ENCODE results near the gene RAD51B.

Gene RAD51B

DNA sequence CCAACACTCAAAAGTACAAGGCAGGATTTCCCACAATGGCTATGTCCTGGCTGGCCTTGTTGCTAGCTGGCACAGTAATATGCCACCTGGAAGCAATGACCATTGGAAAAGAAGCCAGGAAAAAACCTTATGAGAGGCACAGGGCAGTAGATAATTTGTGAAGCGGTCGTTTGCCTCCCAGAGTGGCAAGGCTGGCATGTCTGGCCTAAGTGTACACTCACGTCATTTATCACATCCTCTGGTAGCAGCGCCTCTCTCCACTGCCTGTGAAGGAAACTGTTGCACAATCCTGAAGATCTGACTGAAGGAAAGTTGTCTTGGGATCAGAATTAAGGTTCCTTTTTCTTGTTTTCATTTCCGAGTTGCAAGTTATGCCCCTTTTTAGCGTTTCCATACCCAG, 564.8 kb downstream of the RAD51B start:
- H3K27ac ChIP-seq (ENCODE audit: low read depth, low read length): peak overlapping the region; percentile 64
- H3K9ac ChIP-seq (ENCODE audit: low read length in 5 of 5): peak overlapping the region in 2 of 5 donors; percentile 33 to 62
- no peaks in the 10 kb centered on the region for H3K36me3 ChIP-seq (ENCODE audit: control insufficient read depth in 5 of 5, insufficient read depth in 5 of 5, low read length in 5 of 5)
- peaks cover 2 to 53% (median 29%) of the 10 kb centered on the region in 5 donors for H3K4me1 ChIP-seq (ENCODE audit: control insufficient read depth in 5 of 5, insufficient read depth in 5 of 5, low read length in 5 of 5)
- H3K4me3 ChIP-seq (ENCODE audit: low read depth in 1 of 5, low read length in 5 of 5): no peak overlapping the region
- H3K9me3 ChIP-seq (ENCODE audit: control insufficient read depth in 5 of 5, low read length in 5 of 5): no peaks in the 10 kb centered on the region
- no peaks in the 10 kb centered on the region for H3K27me3 ChIP-seq (ENCODE audit: control insufficient read depth in 5 of 5, insufficient read depth in 4 of 5, low read length in 5 of 5)

DNA sequence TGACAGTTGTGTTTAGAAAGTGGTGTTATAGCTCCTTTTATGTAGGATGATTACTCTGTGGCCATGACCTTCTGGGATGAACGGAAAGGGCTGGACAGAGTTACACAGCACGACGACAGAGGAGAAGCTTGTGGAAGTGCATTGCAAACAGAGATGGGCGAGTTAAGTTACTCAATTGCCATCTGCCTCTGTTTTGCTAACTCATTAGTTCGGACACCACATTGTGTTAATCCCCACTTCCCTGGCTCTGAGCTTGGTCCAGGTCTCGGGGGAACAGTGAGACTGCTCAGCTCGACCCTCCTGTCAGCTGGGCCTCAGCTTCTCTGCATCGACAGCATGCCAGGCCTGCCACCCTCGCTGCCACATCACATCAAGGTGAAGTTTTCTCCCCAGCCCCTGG, 565.3 kb downstream of the RAD51B start:
- H3K9me3 ChIP-seq (ENCODE audit: control insufficient read depth in 5 of 5, low read length in 5 of 5): no peaks in the 10 kb centered on the region
- no peaks in the 10 kb centered on the region for H3K36me3 ChIP-seq (ENCODE audit: control insufficient read depth in 5 of 5, insufficient read depth in 5 of 5, low read length in 5 of 5)
- peak overlapping the region; percentile 64 for H3K27ac ChIP-seq (ENCODE audit: low read depth, low read length)
- peak overlapping the region in 1 of 5 donors; percentile 62 for H3K9ac ChIP-seq (ENCODE audit: low read length in 5 of 5)
- H3K4me3 ChIP-seq (ENCODE audit: low read depth in 1 of 5, low read length in 5 of 5): no peak overlapping the region
- no peaks in the 10 kb centered on the region for H3K27me3 ChIP-seq (ENCODE audit: control insufficient read depth in 5 of 5, insufficient read depth in 4 of 5, low read length in 5 of 5)
- peaks cover 2 to 47% (median 27%) of the 10 kb centered on the region in 5 donors for H3K4me1 ChIP-seq (ENCODE audit: control insufficient read depth in 5 of 5, insufficient read depth in 5 of 5, low read length in 5 of 5)

DNA sequence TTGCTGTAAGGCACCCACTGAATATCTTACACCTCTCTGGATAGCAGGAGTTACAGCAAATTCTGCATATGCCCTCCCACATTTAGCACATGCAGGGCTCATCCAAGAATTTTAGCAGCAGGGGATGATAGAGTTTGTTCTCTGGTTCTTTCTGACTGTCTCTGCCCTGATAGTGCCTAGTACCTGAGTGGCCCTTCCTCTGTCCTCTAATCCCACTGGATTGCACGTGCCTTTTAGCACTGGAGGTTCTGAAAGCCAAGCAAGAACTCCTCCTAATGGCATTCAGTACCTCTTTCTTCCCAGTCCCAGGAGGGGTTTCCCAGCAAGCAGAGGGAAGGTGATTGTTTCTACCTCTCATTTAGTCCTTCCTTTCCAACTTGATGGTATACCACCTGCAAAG, 566.9 kb downstream of the RAD51B start:
- Histone ChIP-seq H3K27ac (ENCODE audit: low read depth, low read length) (no peak overlapping the region), H3K4me1 (ENCODE audit: control insufficient read depth in 5 of 5, insufficient read depth in 5 of 5, low read length in 5 of 5) (peaks cover 2 to 49% (median 26%) of the 10 kb centered on the region in 5 donors), H3K9ac (ENCODE audit: low read length in 5 of 5) (no peak overlapping the region), H3K4me3 (ENCODE audit: low read depth in 1 of 5, low read length in 5 of 5) (no peak overlapping the region), H3K27me3 (ENCODE audit: control insufficient read depth in 5 of 5, insufficient read depth in 4 of 5, low read length in 5 of 5) (no peaks in the 10 kb centered on the region), H3K9me3 (ENCODE audit: control insufficient read depth in 5 of 5, low read length in 5 of 5) (no peaks in the 10 kb centered on the region), H3K36me3 (ENCODE audit: control insufficient read depth in 5 of 5, insufficient read depth in 5 of 5, low read length in 5 of 5) (no peaks in the 10 kb centered on the region)

DNA sequence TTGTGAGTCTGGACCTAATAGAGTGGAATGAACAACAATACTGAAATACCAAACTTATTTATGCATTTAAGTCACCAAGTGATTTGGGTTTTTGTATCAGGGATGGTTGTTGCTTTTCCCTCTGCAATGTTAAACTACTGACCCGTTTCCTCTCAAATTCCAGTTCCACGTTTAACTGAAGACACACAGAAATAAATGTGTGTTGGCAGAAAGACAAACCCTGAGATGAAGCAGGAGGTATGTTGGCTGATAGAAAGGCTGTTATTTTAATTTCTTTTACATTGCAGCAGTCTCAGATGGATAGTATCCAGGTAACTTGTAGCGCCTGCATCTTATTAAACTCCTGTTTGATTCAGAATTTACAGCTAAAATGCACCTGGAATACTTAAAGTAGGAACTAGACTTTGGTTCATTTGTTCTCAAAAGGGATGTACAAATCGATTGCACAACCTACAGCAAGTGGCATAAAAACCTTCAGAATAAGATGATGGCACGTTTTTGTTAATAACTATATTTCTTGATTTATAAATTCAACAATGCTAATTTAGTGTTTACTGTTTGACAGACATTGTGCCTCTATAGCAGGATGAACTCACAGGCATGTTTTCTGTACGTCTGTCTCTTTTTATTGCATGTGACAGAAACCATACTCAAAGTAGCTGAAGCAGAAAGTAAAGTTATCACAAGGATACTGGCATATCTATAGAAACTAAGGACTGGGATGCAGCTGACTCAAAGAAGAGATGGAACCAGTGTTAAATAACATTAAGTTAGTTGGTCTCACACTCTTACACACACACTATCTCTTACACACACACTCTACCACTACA, 567.6 kb downstream of the RAD51B start:
- H3K9ac ChIP-seq (ENCODE audit: low read length in 5 of 5): no peak overlapping the region
- no peaks in the 10 kb centered on the region for H3K9me3 ChIP-seq (ENCODE audit: control insufficient read depth in 5 of 5, low read length in 5 of 5)
- H3K4me3 ChIP-seq (ENCODE audit: low read depth in 1 of 5, low read length in 5 of 5): no peak overlapping the region
- no peaks in the 10 kb centered on the region for H3K27me3 ChIP-seq (ENCODE audit: control insufficient read depth in 5 of 5, insufficient read depth in 4 of 5, low read length in 5 of 5)
- no peaks in the 10 kb centered on the region for H3K36me3 ChIP-seq (ENCODE audit: control insufficient read depth in 5 of 5, insufficient read depth in 5 of 5, low read length in 5 of 5)
- peaks cover 4 to 56% (median 33%) of the 10 kb centered on the region in 5 donors for H3K4me1 ChIP-seq (ENCODE audit: control insufficient read depth in 5 of 5, insufficient read depth in 5 of 5, low read length in 5 of 5)
- H3K27ac ChIP-seq (ENCODE audit: low read depth, low read length): no peak overlapping the region

DNA sequence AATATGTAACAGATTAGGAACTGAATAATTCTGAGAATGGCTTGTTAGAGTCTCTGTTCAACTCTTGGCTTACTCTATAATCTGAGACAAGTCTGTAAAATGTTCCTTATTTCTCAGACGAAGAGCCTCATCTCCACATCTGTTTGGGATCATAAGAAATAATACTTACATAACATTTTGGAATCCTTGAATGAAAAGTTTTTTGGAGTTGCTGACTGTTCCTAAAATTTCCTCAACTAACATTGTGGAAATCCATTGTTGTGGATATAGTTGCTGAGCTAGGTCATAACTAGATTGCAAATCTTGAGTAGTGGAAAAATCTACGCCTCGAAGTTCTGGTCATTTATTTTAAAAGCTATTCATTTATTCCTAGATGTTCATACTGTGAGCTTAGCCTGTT, 570.4 kb downstream of the RAD51B start:
- Histone ChIP-seq H3K9ac (ENCODE audit: low read length in 5 of 5) (no peak overlapping the region), H3K9me3 (ENCODE audit: control insufficient read depth in 5 of 5, low read length in 5 of 5) (no peaks in the 10 kb centered on the region), H3K4me1 (ENCODE audit: control insufficient read depth in 5 of 5, insufficient read depth in 5 of 5, low read length in 5 of 5) (peaks cover 6 to 69% (median 50%) of the 10 kb centered on the region in 5 donors), H3K4me3 (ENCODE audit: low read depth in 1 of 5, low read length in 5 of 5) (no peak overlapping the region), H3K27ac (ENCODE audit: low read depth, low read length) (peak overlapping the region; percentile 95), H3K36me3 (ENCODE audit: control insufficient read depth in 5 of 5, insufficient read depth in 5 of 5, low read length in 5 of 5) (no peaks in the 10 kb centered on the region), H3K27me3 (ENCODE audit: control insufficient read depth in 5 of 5, insufficient read depth in 4 of 5, low read length in 5 of 5) (no peaks in the 10 kb centered on the region)

DNA sequence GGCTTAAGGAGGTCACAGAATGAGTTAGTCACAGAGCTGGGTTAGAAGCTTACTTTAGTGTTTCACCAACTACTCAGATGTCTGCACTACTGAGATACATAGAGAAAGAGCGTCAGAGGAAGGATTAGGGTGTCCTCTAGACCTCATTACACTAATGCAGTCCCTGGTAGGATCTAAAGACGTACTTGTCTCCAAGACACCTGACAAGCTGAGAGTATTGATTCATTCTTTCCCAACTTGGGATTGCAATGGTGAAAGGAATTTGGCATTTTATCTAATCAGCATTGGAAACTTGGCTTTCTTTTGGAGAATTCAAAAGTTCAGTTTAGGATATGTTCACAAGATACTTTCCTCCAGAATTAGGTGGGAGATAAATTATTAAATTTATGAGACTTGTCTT, 571.2 kb downstream of the RAD51B start:
- H3K9ac ChIP-seq (ENCODE audit: low read length in 5 of 5): peak overlapping the region in 2 of 5 donors; percentile 18 to 37
- H3K4me3 ChIP-seq (ENCODE audit: low read depth in 1 of 5, low read length in 5 of 5): no peak overlapping the region
- peaks cover 6 to 72% (median 55%) of the 10 kb centered on the region in 5 donors for H3K4me1 ChIP-seq (ENCODE audit: control insufficient read depth in 5 of 5, insufficient read depth in 5 of 5, low read length in 5 of 5)
- H3K27ac ChIP-seq (ENCODE audit: low read depth, low read length): peak overlapping the region; percentile 95
- no peaks in the 10 kb centered on the region for H3K27me3 ChIP-seq (ENCODE audit: control insufficient read depth in 5 of 5, insufficient read depth in 4 of 5, low read length in 5 of 5)
- no peaks in the 10 kb centered on the region for H3K36me3 ChIP-seq (ENCODE audit: control insufficient read depth in 5 of 5, insufficient read depth in 5 of 5, low read length in 5 of 5)
- no peaks in the 10 kb centered on the region for H3K9me3 ChIP-seq (ENCODE audit: control insufficient read depth in 5 of 5, low read length in 5 of 5)

DNA sequence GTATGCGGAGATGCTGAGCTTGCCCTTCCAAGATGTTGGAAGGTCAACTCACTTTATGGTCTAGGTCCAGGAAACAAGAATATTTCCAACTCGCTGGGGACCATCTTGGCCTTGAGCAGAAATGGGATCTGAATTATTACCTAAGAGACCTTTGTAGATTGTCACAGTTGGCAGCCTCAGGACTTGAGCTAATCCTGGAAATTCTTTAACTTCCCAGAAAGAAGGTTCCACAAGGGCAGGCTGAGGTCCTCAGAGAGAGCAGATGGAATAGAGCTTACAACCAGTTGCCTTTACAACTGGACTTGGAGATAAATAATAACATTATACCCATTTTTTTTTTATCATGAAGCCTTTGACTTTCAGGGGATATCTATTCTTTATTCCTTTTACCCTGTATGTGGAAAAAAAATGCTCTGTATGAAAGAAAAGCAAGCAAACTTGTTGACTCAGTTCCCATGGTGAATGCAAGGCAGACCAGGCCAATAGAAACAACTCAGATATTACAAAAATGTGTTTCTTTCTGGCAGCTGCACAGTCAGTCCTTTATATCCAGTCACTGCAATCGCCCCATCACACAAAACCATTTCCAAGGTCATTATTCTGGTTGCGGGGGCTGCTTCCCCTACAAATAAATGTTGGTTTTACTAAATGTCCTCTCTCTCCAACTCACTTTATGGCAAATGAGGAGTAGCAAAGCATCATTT, 571.9 kb downstream of the RAD51B start:
- Histone ChIP-seq H3K9me3 (ENCODE audit: control insufficient read depth in 5 of 5, low read length in 5 of 5) (no peaks in the 10 kb centered on the region), H3K36me3 (ENCODE audit: control insufficient read depth in 5 of 5, insufficient read depth in 5 of 5, low read length in 5 of 5) (no peaks in the 10 kb centered on the region), H3K4me3 (ENCODE audit: low read depth in 1 of 5, low read length in 5 of 5) (no peak overlapping the region), H3K9ac (ENCODE audit: low read length in 5 of 5) (peak overlapping the region in 3 of 5 donors; percentile 5 to 75 (median 21)), H3K4me1 (ENCODE audit: control insufficient read depth in 5 of 5, insufficient read depth in 5 of 5, low read length in 5 of 5) (peaks cover 6 to 73% (median 54%) of the 10 kb centered on the region in 5 donors), H3K27me3 (ENCODE audit: control insufficient read depth in 5 of 5, insufficient read depth in 4 of 5, low read length in 5 of 5) (no peaks in the 10 kb centered on the region), H3K27ac (ENCODE audit: low read depth, low read length) (peak overlapping the region; percentile 95)

DNA sequence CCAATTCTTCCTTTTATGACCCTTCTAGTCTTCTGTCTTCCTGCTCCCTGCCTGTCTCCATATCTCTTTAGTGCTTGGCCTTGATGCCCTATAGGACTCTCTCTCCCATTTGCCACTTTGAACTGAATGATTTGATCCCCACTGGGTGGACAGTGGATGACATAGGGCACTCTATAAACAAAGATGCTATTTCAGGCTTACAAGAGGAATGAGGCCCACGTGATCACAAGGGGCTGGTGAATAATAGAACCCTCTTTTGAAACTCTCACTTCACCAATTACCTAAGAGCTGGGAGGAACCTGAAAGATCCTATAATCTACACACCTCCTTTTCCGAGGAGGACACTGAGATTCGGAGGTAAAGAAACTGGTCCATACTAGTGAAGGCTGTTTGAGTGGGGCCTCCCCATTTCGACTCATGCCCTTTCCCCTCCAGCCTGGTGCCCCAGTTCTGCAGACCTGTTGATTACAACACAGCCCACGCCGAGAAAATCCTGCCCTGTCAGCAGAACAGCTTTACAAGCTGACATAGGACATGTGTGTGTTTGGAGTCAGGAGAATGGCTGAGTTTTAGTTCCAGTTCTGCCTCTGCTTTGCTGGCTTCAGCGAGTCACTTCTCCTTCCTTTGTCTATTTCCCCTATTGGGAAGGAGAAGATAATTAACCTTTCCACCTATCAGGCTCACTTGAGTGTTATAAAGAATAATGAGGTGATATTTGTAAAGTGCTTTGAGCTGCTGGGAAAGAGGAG, 573.0 kb downstream of the RAD51B start:
- Histone ChIP-seq H3K27ac (ENCODE audit: low read depth, low read length) (peak overlapping the region; percentile 95), H3K27me3 (ENCODE audit: control insufficient read depth in 5 of 5, insufficient read depth in 4 of 5, low read length in 5 of 5) (no peaks in the 10 kb centered on the region), H3K4me1 (ENCODE audit: control insufficient read depth in 5 of 5, insufficient read depth in 5 of 5, low read length in 5 of 5) (peaks cover 6 to 72% (median 57%) of the 10 kb centered on the region in 5 donors), H3K36me3 (ENCODE audit: control insufficient read depth in 5 of 5, insufficient read depth in 5 of 5, low read length in 5 of 5) (no peaks in the 10 kb centered on the region), H3K9me3 (ENCODE audit: control insufficient read depth in 5 of 5, low read length in 5 of 5) (no peaks in the 10 kb centered on the region), H3K9ac (ENCODE audit: low read length in 5 of 5) (peak overlapping the region; percentile 2 to 75 (median 21)), H3K4me3 (ENCODE audit: low read depth in 1 of 5, low read length in 5 of 5) (no peak overlapping the region)

DNA sequence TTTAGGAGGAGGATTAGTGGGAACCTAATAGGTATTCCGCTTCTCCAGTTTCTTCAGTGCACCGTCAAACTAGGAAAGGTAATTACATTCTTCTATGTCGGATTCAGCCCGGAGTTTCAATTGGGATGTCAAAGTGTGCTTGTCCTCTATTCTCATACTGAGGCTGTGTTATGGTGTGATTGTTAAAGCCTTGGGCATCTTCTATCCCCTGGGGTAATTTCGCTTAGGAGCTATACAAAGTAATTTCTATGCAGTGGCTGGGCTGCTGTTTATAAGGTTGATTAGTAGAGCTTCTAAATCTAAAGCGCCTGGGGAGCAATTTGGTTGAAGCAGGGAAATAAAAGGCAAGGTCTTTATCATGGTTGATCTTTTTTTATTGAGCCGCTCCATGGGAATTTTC, 573.7 kb downstream of the RAD51B start:
- H3K27me3 ChIP-seq (ENCODE audit: control insufficient read depth in 5 of 5, insufficient read depth in 4 of 5, low read length in 5 of 5): no peaks in the 10 kb centered on the region
- no peaks in the 10 kb centered on the region for H3K36me3 ChIP-seq (ENCODE audit: control insufficient read depth in 5 of 5, insufficient read depth in 5 of 5, low read length in 5 of 5)
- H3K4me3 ChIP-seq (ENCODE audit: low read depth in 1 of 5, low read length in 5 of 5): no peak overlapping the region
- peak overlapping the region in 1 of 5 donors; percentile 75 for H3K9ac ChIP-seq (ENCODE audit: low read length in 5 of 5)
- H3K4me1 ChIP-seq (ENCODE audit: control insufficient read depth in 5 of 5, insufficient read depth in 5 of 5, low read length in 5 of 5): peaks cover 6 to 78% (median 62%) of the 10 kb centered on the region in 5 donors
- peak overlapping the region; percentile 95 for H3K27ac ChIP-seq (ENCODE audit: low read depth, low read length)
- no peaks in the 10 kb centered on the region for H3K9me3 ChIP-seq (ENCODE audit: control insufficient read depth in 5 of 5, low read length in 5 of 5)
